Measurements from ENCODE around the gene TRMT5. TPM values are rescaled to one million over a fixed set of nuclear protein-coding genes. Genes with fewer than 3 reads are reported as not detected.

The TRMT5 gene
- total RNA-seq, 1 donor from 2014 or later = 13.2 TPM

DNA sequence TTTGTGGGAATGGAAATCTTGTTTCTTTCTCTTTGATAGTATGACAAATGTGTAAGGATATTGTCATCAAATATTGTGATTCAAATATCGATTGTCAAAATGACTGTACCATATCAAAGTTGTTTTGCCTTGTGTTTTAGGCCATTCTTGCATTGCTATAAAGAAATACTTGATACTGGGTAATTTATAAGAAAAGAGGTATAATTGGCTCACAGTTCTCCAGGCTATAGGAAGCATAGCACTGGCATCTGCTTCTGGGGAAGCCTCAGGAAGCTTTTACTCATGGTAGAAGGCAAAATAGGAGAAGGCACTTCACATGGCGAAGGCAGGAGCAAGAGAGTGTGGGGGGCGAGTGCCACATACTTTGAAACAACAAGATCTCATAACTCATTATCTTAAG, 7.8 kb downstream of the TRMT5 start:
- intact Hi-C loops (cut with micrococcal nuclease) = no loop called here
- Mint-ChIP-seq H3K4me3 (no peak overlapping the region), H3K36me3 (ENCODE audit: low read depth) (peaks cover 39% of the 10 kb centered on the region), H3K27me3 (no peaks in the 10 kb centered on the region), H3K4me1 (peaks cover 3% of the 10 kb centered on the region), H3K9me3 (no peaks in the 10 kb centered on the region), H3K27ac (no peak overlapping the region)
- TF ChIP-seq, protein P1, sequence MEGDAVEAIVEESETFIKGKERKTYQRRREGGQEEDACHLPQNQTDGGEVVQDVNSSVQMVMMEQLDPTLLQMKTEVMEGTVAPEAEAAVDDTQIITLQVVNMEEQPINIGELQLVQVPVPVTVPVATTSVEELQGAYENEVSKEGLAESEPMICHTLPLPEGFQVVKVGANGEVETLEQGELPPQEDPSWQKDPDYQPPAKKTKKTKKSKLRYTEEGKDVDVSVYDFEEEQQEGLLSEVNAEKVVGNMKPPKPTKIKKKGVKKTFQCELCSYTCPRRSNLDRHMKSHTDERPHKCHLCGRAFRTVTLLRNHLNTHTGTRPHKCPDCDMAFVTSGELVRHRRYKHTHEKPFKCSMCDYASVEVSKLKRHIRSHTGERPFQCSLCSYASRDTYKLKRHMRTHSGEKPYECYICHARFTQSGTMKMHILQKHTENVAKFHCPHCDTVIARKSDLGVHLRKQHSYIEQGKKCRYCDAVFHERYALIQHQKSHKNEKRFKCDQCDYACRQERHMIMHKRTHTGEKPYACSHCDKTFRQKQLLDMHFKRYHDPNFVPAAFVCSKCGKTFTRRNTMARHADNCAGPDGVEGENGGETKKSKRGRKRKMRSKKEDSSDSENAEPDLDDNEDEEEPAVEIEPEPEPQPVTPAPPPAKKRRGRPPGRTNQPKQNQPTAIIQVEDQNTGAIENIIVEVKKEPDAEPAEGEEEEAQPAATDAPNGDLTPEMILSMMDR (IDR thresholded peaks at IDR 0.05) = no peak
- ChIA-PET CTCF (no interaction called here), POLR2A (no interaction called here)
- ATAC-seq (ENCODE audit: low read depth) (no peak), DNase-seq (no peak)

DNA sequence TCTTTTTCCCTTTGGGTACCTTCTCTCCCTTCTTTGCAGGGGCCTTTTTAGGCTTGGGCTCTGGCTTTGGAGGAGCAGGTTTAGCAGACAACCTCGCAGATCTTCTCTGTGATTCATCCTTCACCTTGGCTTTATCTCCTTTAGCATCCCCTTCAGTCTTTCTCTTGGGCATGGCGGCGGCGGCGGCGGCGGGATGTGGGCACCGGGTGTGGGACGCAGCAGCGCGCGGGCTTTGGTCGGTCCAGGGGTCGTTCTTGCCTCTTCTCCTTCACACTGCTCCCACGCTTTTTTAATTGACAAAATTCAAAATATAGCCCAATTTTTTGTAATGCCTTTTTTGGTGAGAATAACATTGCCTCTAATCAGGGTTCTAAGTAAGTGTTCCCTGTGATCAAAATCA, 8.6 kb downstream of the TRMT5 start:
- no peaks in the 10 kb centered on the region for H3K27me3 Mint-ChIP-seq
- H3K4me3 Mint-ChIP-seq = no peak overlapping the region
- no peak overlapping the region for H3K27ac Mint-ChIP-seq
- TF ChIP-seq, protein P1 (IDR thresholded peaks at IDR 0.05) = no peak
- DNase-seq = no peak
- ATAC-seq (ENCODE audit: low read depth) = no peak
- ChIA-PET CTCF (no interaction called here), POLR2A (no interaction called here)
- intact Hi-C loops (cut with micrococcal nuclease) = no loop called here
- H3K4me1 Mint-ChIP-seq = no peaks in the 10 kb centered on the region
- H3K36me3 Mint-ChIP-seq (ENCODE audit: low read depth) = peaks cover 36% of the 10 kb centered on the region
- H3K9me3 Mint-ChIP-seq = no peaks in the 10 kb centered on the region

DNA sequence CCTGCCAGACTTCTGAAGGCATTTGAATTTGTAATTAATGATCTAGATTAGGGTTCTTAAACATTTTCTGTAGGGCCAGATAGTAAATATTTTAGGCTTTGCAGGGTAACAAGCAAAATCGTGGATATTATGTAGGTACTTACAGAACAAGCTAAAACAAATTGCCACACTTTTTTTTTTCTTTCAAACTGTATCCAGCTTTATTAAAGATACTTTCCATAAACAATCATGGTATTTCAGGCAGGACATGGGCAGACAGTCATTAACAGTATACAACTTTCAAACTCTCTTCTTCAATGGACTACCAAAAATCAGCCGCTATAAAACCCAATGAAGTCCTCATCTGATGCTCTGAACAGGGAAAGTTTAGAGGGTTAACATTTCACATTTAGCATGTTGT, 9.6 kb downstream of the TRMT5 start:
- CTCF ChIA-PET = no interaction called here
- H3K9me3 Mint-ChIP-seq = no peaks in the 10 kb centered on the region

DNA sequence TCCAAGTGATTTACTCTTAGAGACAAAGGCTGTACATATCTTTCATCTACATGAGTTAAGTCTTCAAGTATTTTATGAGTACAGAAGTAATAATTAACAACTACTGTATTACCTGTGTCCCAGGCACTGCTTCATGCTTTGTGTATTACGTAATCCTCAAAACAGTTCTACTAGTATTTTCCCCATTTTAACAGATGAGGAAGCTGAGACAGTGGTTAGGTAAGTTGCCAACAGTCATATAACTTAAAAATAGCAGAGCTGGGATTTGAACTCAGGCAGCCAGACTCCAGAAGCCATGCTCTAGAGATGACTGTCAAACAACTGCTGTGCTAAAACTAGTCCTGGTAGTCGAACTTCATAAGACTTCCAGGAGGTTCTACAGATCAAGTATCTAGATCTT, 10.7 kb downstream of the TRMT5 start:
- ChIA-PET CTCF (no interaction called here), POLR2A (no interaction called here)
- Mint-ChIP-seq H3K27me3 (no peaks in the 10 kb centered on the region), H3K9me3 (no peaks in the 10 kb centered on the region), H3K4me1 (peaks cover 3% of the 10 kb centered on the region), H3K27ac (no peak overlapping the region), H3K4me3 (no peak overlapping the region), H3K36me3 (ENCODE audit: low read depth) (peaks cover 25% of the 10 kb centered on the region)
- no peak for ATAC-seq (ENCODE audit: low read depth)
- intact Hi-C loops (cut with micrococcal nuclease) = no loop called here
- no peak for DNase-seq
- TF ChIP-seq, protein P1 (IDR thresholded peaks at IDR 0.05) = no peak

More for the DNA sequence above, 9.6 kb downstream of the TRMT5 start:
- ATAC-seq (ENCODE audit: low read depth) = no peak
- no peak overlapping the region for H3K27ac Mint-ChIP-seq
- intact Hi-C loops (cut with micrococcal nuclease) = no loop called here
- no peaks in the 10 kb centered on the region for H3K27me3 Mint-ChIP-seq
- no peak for DNase-seq
- H3K36me3 Mint-ChIP-seq (ENCODE audit: low read depth) = peaks cover 31% of the 10 kb centered on the region
- POLR2A ChIA-PET = no interaction called here
- H3K4me3 Mint-ChIP-seq = no peak overlapping the region
- TF ChIP-seq, protein P1 (IDR thresholded peaks at IDR 0.05) = no peak
- peaks cover 3% of the 10 kb centered on the region for H3K4me1 Mint-ChIP-seq

DNA sequence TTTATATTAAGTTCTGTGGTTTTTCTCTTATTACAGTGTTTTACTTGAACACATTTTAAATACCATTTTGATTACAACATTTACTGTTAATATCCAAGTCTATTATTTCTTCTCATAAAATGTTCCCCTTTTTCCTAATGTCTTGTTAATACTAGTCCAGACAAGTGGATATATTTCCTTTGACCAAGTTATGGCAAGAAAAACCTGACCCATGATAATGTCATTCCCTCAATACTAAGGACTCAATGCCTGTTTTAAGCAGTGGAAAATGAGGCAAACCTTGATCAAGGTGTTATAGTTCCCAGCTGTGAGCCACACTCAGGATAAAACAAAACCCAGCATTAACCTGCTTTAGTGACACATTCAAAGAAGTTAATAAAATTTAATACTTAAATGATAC, 12.2 kb downstream of the TRMT5 start:
- ChIA-PET CTCF (no interaction called here), POLR2A (interaction anchor here (1.5 kb wide), 1 partner anchor 12 kb away, joined by 5 read pairs; the partner anchor contains the start of genes SLC38A6 and TRMT5)
- ATAC-seq (ENCODE audit: low read depth) (no peak), DNase-seq (no peak)
- no peaks in the 10 kb centered on the region for H3K9me3 Mint-ChIP-seq
- H3K4me1 Mint-ChIP-seq = peaks cover 3% of the 10 kb centered on the region
- intact Hi-C loops (cut with micrococcal nuclease) = no loop called here
- peaks cover 17% of the 10 kb centered on the region for H3K36me3 Mint-ChIP-seq (ENCODE audit: low read depth)
- TF ChIP-seq, protein P1 (IDR thresholded peaks at IDR 0.05) = no peak
- no peaks in the 10 kb centered on the region for H3K27me3 Mint-ChIP-seq
- no peak overlapping the region for H3K4me3 Mint-ChIP-seq
- H3K27ac Mint-ChIP-seq = no peak overlapping the region

Data from activated B cell treated with CpG ODN at 0.5 μM for 24 hours (primary cell).